Esophagus (tissue), 2 donors: ENCODE measurements around the gene GPR42. TPM values are rescaled to one million over a fixed set of nuclear protein-coding genes. Genes with fewer than 3 reads are reported as not detected.

Experiments
- H3K27ac ChIP-seq, 2 donors: one replicate each; pipeline ENCODE4 v1.5.1; 2013; ENCODE audit warnings: low read depth in 2 of 2, mild to moderate bottlenecking in 2 of 2, inconsistent platforms in 1 of 2, low read length in 1 of 2, moderate library complexity in 1 of 2
- H3K27me3 ChIP-seq, 2 donors: one replicate each; pipeline ENCODE4 v1.6.1; 2013; ENCODE audit warnings: low read length in 2 of 2, control low read depth in 1 of 2, mild to moderate bottlenecking in 1 of 2; ENCODE audit not compliant: insufficient read depth in 2 of 2, control insufficient read depth in 1 of 2
- H3K36me3 ChIP-seq, 2 donors: one replicate each; pipeline ENCODE4 v1.6.1; 2013; ENCODE audit warnings: low read length in 1 of 2; ENCODE audit not compliant: control insufficient read depth in 2 of 2, insufficient read depth in 2 of 2
- H3K4me1 ChIP-seq, 2 donors: one replicate each; pipeline ENCODE4 v1.6.1; 2013; ENCODE audit warnings: low read length in 1 of 2; ENCODE audit not compliant: control insufficient read depth in 2 of 2, insufficient read depth in 2 of 2
- H3K4me3 ChIP-seq, 2 donors: one replicate each; pipeline ENCODE4 v1.5.1; 2013; ENCODE audit warnings: low read length in 2 of 2, mild to moderate bottlenecking in 2 of 2, low read depth in 1 of 2, moderate library complexity in 1 of 2
- H3K9me3 ChIP-seq, 2 donors: one replicate each; pipeline ENCODE4 v1.6.1; 2013; ENCODE audit warnings: mild to moderate bottlenecking in 2 of 2, low read depth in 1 of 2, low read length in 1 of 2, moderate library complexity in 1 of 2; ENCODE audit not compliant: control insufficient read depth in 2 of 2, insufficient read depth in 1 of 2
- WGBS, 2 donors: extraction: QIAGEN DNeasy Blood & Tissue Kit; methylation state at CpG; one replicate each; pipeline ENCODE4 v1.1.7; 2013; 5-methylcytosine and 5-hydroxymethylcytosine counted together
- polyA plus RNA-seq, 2 donors: library from polyadenylated mRNA; stranded (reverse); fragments of 200-250 nt; gene quantifications; one replicate each; pipeline ENCODE4 v1.2.3, GENCODE V29; 2013
- donor health status: healthy with polysubstance abuse.
- donor health status: Bipolar disorder and iron deficiency.

The GPR42 gene
- not detected for polyA plus RNA-seq

- WGBS, 2 donors, result 88 to 94% methylated on average over 6 to 7 of the region's 8 CpGs
Observed at GRCh38 chr19:35370722-35371121, at the start of gene GPR42. Gene GPR42, plus strand, starts transcription at chr19:35371068. Its CDS starts 292 bp downstream, at chr19:35371360.

GRCh38 chr19:35321291-35321690 is 49.6 kb upstream of the GPR42 start:
- no peaks in the 10 kb centered on the region for H3K4me1 ChIP-seq
- no peaks in the 10 kb centered on the region for H3K9me3 ChIP-seq
- 94 to 98% methylated on average over 2 of the region's 2 CpGs for WGBS, 2 donors
- H3K27me3 ChIP-seq, result peaks cover 0 to 2% of the 10 kb centered on the region in 2 donors
- no peaks in the 10 kb centered on the region for H3K36me3 ChIP-seq
- no peak overlapping the region for H3K27ac ChIP-seq
- no peak overlapping the region for H3K4me3 ChIP-seq

More at GRCh38 chr19:35370722-35371121, at the start of gene GPR42:
- no peak within 1 kb of the TSS for H3K4me3 ChIP-seq
- no peak within 1 kb of the TSS for H3K27ac ChIP-seq
- H3K36me3 ChIP-seq, result no peaks in the 10 kb centered on the region
- no peaks in the 10 kb centered on the region for H3K27me3 ChIP-seq
- H3K9me3 ChIP-seq, result no peaks in the 10 kb centered on the region
- no peaks in the 10 kb centered on the region for H3K4me1 ChIP-seq

GRCh38 chr19:35322014-35322413 is 48.9 kb upstream of the GPR42 start:
- Histone ChIP-seq H3K27ac (no peak overlapping the region), H3K9me3 (no peaks in the 10 kb centered on the region), H3K4me1 (no peaks in the 10 kb centered on the region), H3K27me3 (peaks cover 0 to 2% of the 10 kb centered on the region in 2 donors), H3K4me3 (no peak overlapping the region), H3K36me3 (no peaks in the 10 kb centered on the region)
- 92 to 96% methylated on average over 9 of the region's 9 CpGs for WGBS, 2 donors

- no peak overlapping the region for H3K27ac ChIP-seq
- WGBS, 2 donors, result 61 to 68% methylated on average over 4 of the region's 4 CpGs
- no peaks in the 10 kb centered on the region for H3K4me1 ChIP-seq
- no peak overlapping the region for H3K4me3 ChIP-seq
- H3K36me3 ChIP-seq, result no peaks in the 10 kb centered on the region
- no peaks in the 10 kb centered on the region for H3K27me3 ChIP-seq
- no peaks in the 10 kb centered on the region for H3K9me3 ChIP-seq
Observed at GRCh38 chr19:35327642-35328041, 43.2 kb upstream of the GPR42 start.

GRCh38 chr19:35328851-35329285 is 42.0 kb upstream of the GPR42 start, which contains the start of gene CD22:
Gene CD22, plus strand, starts transcription at chr19:35329187. Its CDS starts 2,854 bp downstream, at chr19:35332041.
- 75 to 76% methylated on average over 12 of the region's 12 CpGs for WGBS, 2 donors
- no peaks in the 10 kb centered on the region for H3K4me1 ChIP-seq
- H3K9me3 ChIP-seq, result no peaks in the 10 kb centered on the region
- H3K27ac ChIP-seq, result no peak within 1 kb of the TSS
- no peaks in the 10 kb centered on the region for H3K36me3 ChIP-seq
- H3K4me3 ChIP-seq, result no peak within 1 kb of the TSS
- no peaks in the 10 kb centered on the region for H3K27me3 ChIP-seq

- H3K36me3 ChIP-seq, result no peaks in the 10 kb centered on the region
- H3K27me3 ChIP-seq, result no peaks in the 10 kb centered on the region
- WGBS, 2 donors, result 66 to 71% methylated on average over 4 of the region's 4 CpGs
- no peak overlapping the region for H3K4me3 ChIP-seq
- no peaks in the 10 kb centered on the region for H3K9me3 ChIP-seq
- H3K27ac ChIP-seq, result no peak overlapping the region
- H3K4me1 ChIP-seq, result no peaks in the 10 kb centered on the region
Observed at GRCh38 chr19:35329323-35329722, 41.5 kb upstream of the GPR42 start.

- Histone ChIP-seq H3K9me3 (no peaks in the 10 kb centered on the region), H3K27ac (no peak overlapping the region), H3K4me1 (no peaks in the 10 kb centered on the region), H3K36me3 (no peaks in the 10 kb centered on the region), H3K4me3 (no peak overlapping the region), H3K27me3 (no peaks in the 10 kb centered on the region)
- 57 to 60% methylated on average over 7 of the region's 7 CpGs for WGBS, 2 donors
Observed at GRCh38 chr19:35330475-35330874, 40.4 kb upstream of the GPR42 start.

GRCh38 chr19:35331551-35332214 is 39.2 kb upstream of the GPR42 start:
- Histone ChIP-seq H3K27me3 (no peaks in the 10 kb centered on the region), H3K36me3 (no peaks in the 10 kb centered on the region), H3K27ac (no peak overlapping the region), H3K4me3 (no peak overlapping the region), H3K4me1 (no peaks in the 10 kb centered on the region), H3K9me3 (no peaks in the 10 kb centered on the region)
- 80 to 86% methylated on average over 14 of the region's 14 CpGs for WGBS, 2 donors

GRCh38 chr19:35332817-35333216 is 38.1 kb upstream of the GPR42 start:
- no peak overlapping the region for H3K4me3 ChIP-seq
- 67 to 68% methylated on average over 12 of the region's 12 CpGs for WGBS, 2 donors
- no peaks in the 10 kb centered on the region for H3K27me3 ChIP-seq

GRCh38 chr19:35334144-35334753 is 36.6 kb upstream of the GPR42 start:
- Histone ChIP-seq H3K4me1 (no peaks in the 10 kb centered on the region), H3K36me3 (no peaks in the 10 kb centered on the region), H3K9me3 (no peaks in the 10 kb centered on the region), H3K27ac (no peak overlapping the region), H3K27me3 (no peaks in the 10 kb centered on the region), H3K4me3 (no peak overlapping the region)
- WGBS, 2 donors, result 63 to 76% methylated on average over 10 of the region's 10 CpGs

More at GRCh38 chr19:35332817-35333216, 38.1 kb upstream of the GPR42 start:
- no peaks in the 10 kb centered on the region for H3K9me3 ChIP-seq
- no peak overlapping the region for H3K27ac ChIP-seq
- H3K4me1 ChIP-seq, result no peaks in the 10 kb centered on the region
- no peaks in the 10 kb centered on the region for H3K36me3 ChIP-seq
